HepG2 (cell line): ENCODE results near the gene HSD11B1. TPM values are rescaled to one million over a fixed set of nuclear protein-coding genes. Genes with fewer than 3 reads are reported as not detected.

ENCODE experiments used
- ATAC-seq: fragments of 200-7000 bp; cut with Tn5 transposase; 3 replicates; pipeline ENCODE4 v1.9.1; 2020; ENCODE audit warnings: mild to moderate bottlenecking, moderate library complexity
- BruUV-seq: library from RNA; stranded (reverse); fragments of 400-500 nt; replicated peaks from 2 replicates; lab custom pipeline; 2021; lab: Mats Ljungman, UMichigan
- CTCF ChIA-PET: fragments of 300-600 bp; formaldehyde crosslinking; extraction: SDS; loops from one replicate; lab custom pipeline; 2021; ENCODE audit warnings: low total read pairs, inconsistent platforms, low intra/inter-chr PET ratio; lab: Yijun Ruan, JAX
- POLR2A ChIA-PET: fragments of 350-600 bp; sonication (Branson Sonifier 250); formaldehyde crosslinking; loops from one replicate; lab custom pipeline; 2020; ENCODE audit warnings: antibody characterized with exemption, inconsistent platforms; lab: Yijun Ruan, JAX
- DNase-seq: peaks from one replicate; pipeline ENCODE4 v3.0.0-alpha.2; 2015; ENCODE audit warnings: low spot score
- FAIRE-seq: peaks from 3 replicates; lab custom pipeline; 2011; peaks lifted over from hg19 to GRCh38; lab: Jason Lieb, UNC
- H2AFZ ChIP-seq: one replicate; pipeline ENCODE4 v1.6.1; 2011; ENCODE audit warnings: low read length, inconsistent platforms
- H3K27ac ChIP-seq: fragments of 300-600 bp; 3 replicates; pipeline ENCODE4 v1.8.0; 2011; ENCODE audit warnings: mixed run types, mild to moderate bottlenecking, mixed read lengths, low read length, inconsistent platforms; ENCODE audit not compliant: insufficient read depth; ENCODE audit errors: extremely low read length
- H3K27me3 ChIP-seq, 2 experiments: fragments of 200-600 bp in 1 of 2; 2 replicates in 1 of 2; 3 replicates in 1 of 2; pipeline versions ENCODE4 v1.6.0 to v1.8.0; 2011; ENCODE audit warnings: low read length in 2 of 2, mild to moderate bottlenecking in 2 of 2, moderate library complexity in 2 of 2, inconsistent platforms in 1 of 2; ENCODE audit not compliant: insufficient read depth in 2 of 2, control insufficient read depth in 1 of 2
- H3K36me3 ChIP-seq, 2 experiments: fragments of 200-600 bp in 1 of 2; replicated peaks in 1 of 2; 2 replicates in 1 of 2; 3 replicates in 1 of 2; pipeline versions ENCODE4 v1.5.1 to v1.8.0; 2011; ENCODE audit warnings: low read length in 2 of 2, inconsistent platforms in 1 of 2; ENCODE audit not compliant: insufficient read depth in 2 of 2, control insufficient read depth in 1 of 2
- H3K4me1 ChIP-seq: 2 replicates; pipeline ENCODE4 v1.5.1; 2012; ENCODE audit warnings: low read length, inconsistent platforms; ENCODE audit not compliant: insufficient read depth
- H3K4me2 ChIP-seq: 2 replicates; pipeline ENCODE4 v1.6.0; 2011; ENCODE audit warnings: low read depth, low read length, inconsistent platforms
- H3K4me3 ChIP-seq, 3 experiments: fragments of 200-600 bp in 1 of 3; sonication (generic), shearing (Covaris generic) in 1 of 3; replicated peaks in 1 of 3; 2 replicates each; pipeline ENCODE4 v1.5.1; 2011 to 2016; ENCODE audit warnings: low read length in 3 of 3, inconsistent platforms in 2 of 3, low read depth in 2 of 3, mild to moderate bottlenecking in 2 of 3, control low read depth in 1 of 3, mixed read lengths in 1 of 3; ENCODE audit not compliant: insufficient read depth in 1 of 3
- H3K79me2 ChIP-seq: one replicate; pipeline ENCODE4 v1.6.1; 2011; ENCODE audit warnings: low read length, inconsistent platforms; ENCODE audit not compliant: insufficient read depth
- H3K9ac ChIP-seq: 2 replicates; pipeline ENCODE4 v1.6.0; 2011; ENCODE audit warnings: mild to moderate bottlenecking, low read depth, low read length, inconsistent platforms; ENCODE audit not compliant: insufficient read depth
- H3K9me3 ChIP-seq: 2 replicates; pipeline ENCODE4 v1.5.1; 2012; ENCODE audit warnings: mild to moderate bottlenecking, low read length
- H4K20me1 ChIP-seq: 2 replicates; pipeline ENCODE4 v1.6.0; 2011; ENCODE audit warnings: inconsistent platforms, mild to moderate bottlenecking, low read length, moderate library complexity; ENCODE audit not compliant: insufficient read depth
- BCL3 ChIP-seq: sonication (generic); formaldehyde crosslinking; IDR thresholded peaks from 2 replicates; pipeline ENCODE4 v1.5.1; 2020; ENCODE audit warnings: mild to moderate bottlenecking, missing genetic modification reagents, moderate library complexity
- FOXK1 ChIP-seq: sonication (generic); formaldehyde crosslinking; IDR thresholded peaks from 2 replicates; pipeline ENCODE4 v1.4.0; 2020; ENCODE audit warnings: low read depth, missing genetic modification reagents, borderline replicate concordance
- HBP1 ChIP-seq: IDR thresholded peaks from 2 replicates; pipeline ENCODE4 v1.6.1; 2016; ENCODE audit warnings: low read depth, control low read depth
- HMGXB4 ChIP-seq, 2 experiments: sonication (generic) in 1 of 2; formaldehyde crosslinking in 1 of 2; IDR thresholded peaks; 2 replicates each; pipeline versions ENCODE4 v1.4.0 to v1.6.1; 2018 to 2020; ENCODE audit warnings: missing genetic modification reagents in 2 of 2, borderline replicate concordance in 1 of 2, low read depth in 1 of 2, mild to moderate bottlenecking in 1 of 2, missing biosample characterization in 1 of 2
- KLF15 ChIP-seq: sonication (generic); formaldehyde crosslinking; IDR thresholded peaks from 2 replicates; pipeline ENCODE4 v1.8.1; 2023; ENCODE audit warnings: borderline replicate concordance, mild to moderate bottlenecking, inconsistent platforms, missing genetic modification reagents, mixed read lengths
- MAF1 ChIP-seq: sonication (generic); formaldehyde crosslinking; IDR thresholded peaks from 2 replicates; pipeline ENCODE4 v1.5.0; 2020; ENCODE audit warnings: missing genetic modification reagents, borderline replicate concordance
- RAD51 ChIP-seq: fragments of 450-650 bp; IDR thresholded peaks from 2 replicates; pipeline ENCODE4 v1.6.1; 2016; ENCODE audit warnings: borderline replicate concordance
- SAFB2 ChIP-seq: sonication (generic); formaldehyde crosslinking; IDR thresholded peaks from 2 replicates; pipeline ENCODE4 v1.5.1; 2020; ENCODE audit warnings: missing genetic modification reagents, low read depth, mild to moderate bottlenecking, borderline replicate concordance
- SPEN ChIP-seq: sonication (generic); formaldehyde crosslinking; IDR thresholded peaks from 2 replicates; pipeline ENCODE4 v1.5.1; 2020; ENCODE audit warnings: low read depth, mild to moderate bottlenecking, missing genetic modification reagents
- SSRP1 ChIP-seq: IDR thresholded peaks from 2 replicates; pipeline ENCODE4 v1.6.1; 2016; ENCODE audit warnings: control low read depth
- ZFP41 ChIP-seq: sonication (generic); formaldehyde crosslinking; IDR thresholded peaks from 2 replicates; pipeline ENCODE4 v1.4.0; 2020; ENCODE audit warnings: mild to moderate bottlenecking, missing genetic modification reagents, borderline replicate concordance
- ZNF460 ChIP-seq: sonication (generic); formaldehyde crosslinking; IDR thresholded peaks from 2 replicates; pipeline ENCODE4 v1.5.1; 2020; ENCODE audit warnings: missing genetic modification reagents, mild to moderate bottlenecking, borderline replicate concordance
- ZNF552 ChIP-seq: sonication (generic); formaldehyde crosslinking; IDR thresholded peaks from 2 replicates; pipeline ENCODE4 v1.9.0; 2022; ENCODE audit warnings: missing genetic modification reagents, mild to moderate bottlenecking, borderline replicate concordance
- ZNF75D ChIP-seq: sonication (generic); formaldehyde crosslinking; IDR thresholded peaks from 2 replicates; pipeline ENCODE4 v1.8.1; 2023; ENCODE audit warnings: missing genetic modification reagents, mild to moderate bottlenecking, borderline replicate concordance
- ZSCAN30 ChIP-seq: sonication (generic); formaldehyde crosslinking; IDR thresholded peaks from 2 replicates; pipeline ENCODE4 v1.5.0; 2020; ENCODE audit warnings: mild to moderate bottlenecking, missing genetic modification reagents
- WGBS: methylation state at CpG from one replicate; pipeline ENCODE4 v1.1.6; 2017; ENCODE audit warnings: low lambda C conversion rate; 5-methylcytosine and 5-hydroxymethylcytosine counted together
- in situ Hi-C: cut with HindIII; loops from 2 replicates; pipeline ENCODE4 v1.10.0; 2017; ENCODE audit warnings: low pct_unique_long_range_greater_than_20kb; ENCODE audit not compliant: extremely low pct_ligation_motif_present
- intact Hi-C: fragments of 100-400 bp; cut with micrococcal nuclease; formaldehyde crosslinking; loops from one replicate; pipeline ENCODE4 v1.10.0; 2022; ENCODE audit not compliant: unreplicated experiment
- polyA plus RNA-seq, 8 experiments: library from polyadenylated mRNA; depleted of rRNA in 3 of 8; stranded (reverse) in 7 of 8; unstranded in 1 of 8; fragments of >200 nt; fragmentation: Illumina TruSeq in 4 of 8; extraction: Trizol in 4 of 8; gene quantifications; 2 replicates each; pipeline versions ENCODE4 v1.2.1 to v1.2.3, GENCODE V29; 2011 to 2016; ENCODE audit warnings: low read depth in 4 of 8, missing spikeins in 1 of 8, mixed read lengths in 1 of 8; ENCODE audit not compliant: insufficient read depth in 1 of 8
- total RNA-seq, 5 experiments: library from RNA; depleted of rRNA; stranded (reverse); fragments of >200 nt; fragmentation: Illumina TruSeq; extraction: Trizol; gene quantifications; 2 replicates each; pipeline ENCODE4 v1.2.3, GENCODE V29; 2016; ENCODE audit warnings: low read depth in 1 of 5

Gene HSD11B1
- total and polyA plus RNA-seq, 2 of the 13 experiments (the other 11 are each of a cell fraction or from before 2014, with no cell fraction given): not detected

- TF ChIP-seq ZNF75D (CRISPR knock-in tag) (no peak), RAD51 (no peak), ZSCAN30 (CRISPR knock-in tag) (no peak), ZNF460 (no peak), ZFP41 (CRISPR knock-in tag) (no peak), HMGXB4 (CRISPR knock-in tag; IDR thresholded peaks at IDR 0.05; ENCODE audit: borderline replicate concordance in 1 of 2, low read depth in 1 of 2) (no peak), FOXK1 (no peak)
These were observed 44.0 kb downstream of the HSD11B1 start (continued) for GRCh38 chr1:209748620-209749019.

GRCh38 chr1:209749205-209749604, 44.6 kb downstream of the HSD11B1 start:
- 0% methylated on average over 2 of the region's 2 CpGs for WGBS
- H3K4me3 ChIP-seq: no peak overlapping the region
- no peaks in the 10 kb centered on the region for H3K79me2 ChIP-seq
- ATAC-seq (no peak), DNase-seq (no peak), FAIRE-seq (no peak)
- no peaks in the 10 kb centered on the region for H3K36me3 ChIP-seq
- H3K9me3 ChIP-seq: no peaks in the 10 kb centered on the region
- TF ChIP-seq KLF15 (CRISPR knock-in tag) (no peak), SSRP1 (CRISPR knock-in tag) (no peak), MAF1 (CRISPR knock-in tag) (no peak), SPEN (CRISPR knock-in tag) (no peak), SAFB2 (no peak), HBP1 (CRISPR knock-in tag) (no peak), ZNF552 (CRISPR knock-in tag) (no peak), BCL3 (CRISPR knock-in tag) (no peak)
- no peaks in the 10 kb centered on the region for H4K20me1 ChIP-seq
- no TSS peak for BruUV-seq
- H3K4me1 ChIP-seq: peaks cover 9% of the 10 kb centered on the region
- in situ Hi-C loops (no loop called here), intact Hi-C loops (loop anchor here (5.0 kb wide), 2 partner anchors 73 to 172 kb away; no protein-coding TSS in a partner anchor)
- ChIA-PET CTCF (no interaction called here), POLR2A (no interaction called here)
- no peak overlapping the region for H3K9ac ChIP-seq
- H3K27me3 ChIP-seq: no peaks in the 10 kb centered on the region; a peak in 1 of 5 replicates
- H2AFZ ChIP-seq: no peak overlapping the region
- no peak overlapping the region for H3K4me2 ChIP-seq
- H3K27ac ChIP-seq: no peak overlapping the region
